DOHH2 (cell line): ENCODE results near the gene APBB1.

ENCODE experiments used
- EZH2phosphoT487 ChIP-seq: fragments of 200-600 bp; sonication (generic); IDR thresholded peaks from 2 replicates; pipeline ENCODE4 v1.6.1; 2017; ENCODE audit warnings: borderline replicate concordance, mild to moderate bottlenecking, antibody characterized with exemption, low read length, moderate library complexity, mixed read lengths
- TF ChIP-seq, protein P1 (sequence below): fragments of 200-600 bp; sonication (generic); IDR thresholded peaks from one replicate; pipeline ENCODE4 v1.5.1; 2014; ENCODE audit warnings: antibody characterized with exemption, mild to moderate bottlenecking, low read depth, low read length; ENCODE audit not compliant: poor library complexity, severe bottlenecking

DNA sequence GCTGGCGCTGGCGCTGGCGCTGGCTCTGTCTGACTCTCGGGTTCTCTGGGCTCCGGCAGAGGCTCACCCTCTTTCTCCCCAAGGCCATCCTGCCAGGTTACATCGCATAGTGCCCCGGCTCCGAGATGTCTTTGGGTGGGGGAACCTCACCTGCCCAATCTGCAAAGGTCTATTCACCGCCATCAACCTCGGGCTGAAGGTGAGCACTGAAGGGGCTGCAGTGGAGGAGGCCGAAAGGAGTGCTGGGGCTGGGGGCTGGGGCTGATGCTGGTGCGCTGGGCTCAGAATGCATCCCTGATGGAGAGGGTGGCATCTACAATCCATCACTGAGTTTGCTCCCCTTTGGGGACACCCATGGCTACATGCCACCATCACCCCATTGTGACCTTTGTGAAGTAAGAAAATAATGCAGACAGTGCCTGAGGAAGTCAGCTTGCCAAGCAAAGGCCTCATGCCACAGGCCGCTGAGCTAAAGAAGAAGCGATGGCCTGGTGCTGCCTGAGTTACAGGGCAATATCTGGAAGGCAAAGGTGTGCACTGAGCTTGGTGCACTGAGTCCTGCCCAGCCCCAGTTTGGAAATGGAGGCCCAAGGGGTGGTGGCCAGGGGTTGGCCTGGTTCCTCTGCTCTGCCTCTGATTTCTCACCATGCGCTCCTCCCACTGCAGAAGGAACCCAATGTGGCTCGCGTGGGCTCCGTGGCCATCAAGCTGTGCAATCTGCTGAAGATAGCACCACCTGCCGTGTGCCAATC is 28.0 kb downstream of the APBB1 start:
- TF ChIP-seq, protein P1, sequence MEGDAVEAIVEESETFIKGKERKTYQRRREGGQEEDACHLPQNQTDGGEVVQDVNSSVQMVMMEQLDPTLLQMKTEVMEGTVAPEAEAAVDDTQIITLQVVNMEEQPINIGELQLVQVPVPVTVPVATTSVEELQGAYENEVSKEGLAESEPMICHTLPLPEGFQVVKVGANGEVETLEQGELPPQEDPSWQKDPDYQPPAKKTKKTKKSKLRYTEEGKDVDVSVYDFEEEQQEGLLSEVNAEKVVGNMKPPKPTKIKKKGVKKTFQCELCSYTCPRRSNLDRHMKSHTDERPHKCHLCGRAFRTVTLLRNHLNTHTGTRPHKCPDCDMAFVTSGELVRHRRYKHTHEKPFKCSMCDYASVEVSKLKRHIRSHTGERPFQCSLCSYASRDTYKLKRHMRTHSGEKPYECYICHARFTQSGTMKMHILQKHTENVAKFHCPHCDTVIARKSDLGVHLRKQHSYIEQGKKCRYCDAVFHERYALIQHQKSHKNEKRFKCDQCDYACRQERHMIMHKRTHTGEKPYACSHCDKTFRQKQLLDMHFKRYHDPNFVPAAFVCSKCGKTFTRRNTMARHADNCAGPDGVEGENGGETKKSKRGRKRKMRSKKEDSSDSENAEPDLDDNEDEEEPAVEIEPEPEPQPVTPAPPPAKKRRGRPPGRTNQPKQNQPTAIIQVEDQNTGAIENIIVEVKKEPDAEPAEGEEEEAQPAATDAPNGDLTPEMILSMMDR: no peak
- no peak for TF ChIP-seq EZH2phosphoT487
